NCI-H69 (cell line): Measurements from ENCODE around the gene RAB9A.

Experiments
- DNase-seq: peaks from one replicate; lab custom pipeline; 2025; lab: John Stamatoyannopoulos, UW

Gene RAB9A

DNA sequence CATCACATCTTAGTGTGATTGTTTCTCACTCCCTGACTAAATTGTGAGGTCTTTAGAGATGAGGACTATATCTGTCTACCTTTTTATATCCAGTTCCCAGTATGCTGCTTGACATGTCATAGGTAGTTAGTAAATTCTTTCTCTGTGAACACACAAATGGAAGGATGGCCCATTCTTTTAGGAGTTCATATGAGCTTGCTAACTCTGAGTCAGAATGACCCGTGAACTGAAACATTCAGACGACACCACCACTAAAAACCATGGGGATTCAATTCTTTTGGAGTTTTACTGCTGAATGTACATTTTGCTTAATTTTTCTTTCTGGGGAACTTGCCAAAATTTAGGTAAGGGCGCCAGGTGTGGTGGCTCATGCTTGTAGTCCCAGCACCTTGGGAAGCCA, 59.6 kb downstream of the RAB9A start:
- DNase-seq: no peak

DNA sequence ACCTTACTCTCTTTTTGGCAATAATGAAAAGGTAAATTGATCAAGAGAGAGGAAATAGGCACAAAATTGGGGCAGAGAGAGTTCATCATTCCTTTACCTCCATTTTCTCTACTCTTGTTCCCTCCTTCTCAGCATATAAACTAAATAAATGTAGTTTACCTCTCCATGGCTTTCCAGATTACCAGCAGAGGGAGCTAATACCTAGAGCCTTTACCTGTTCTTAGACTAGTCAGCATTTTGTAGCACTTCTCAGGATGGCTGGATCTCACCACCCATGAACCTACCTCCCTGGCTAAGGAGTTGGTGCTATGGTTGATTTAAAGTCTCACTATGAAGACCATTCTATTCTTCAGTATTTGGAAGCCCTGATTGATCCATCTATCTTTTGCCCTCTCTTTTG, 61.3 kb downstream of the RAB9A start:
- peak; percentile 67 for DNase-seq

DNA sequence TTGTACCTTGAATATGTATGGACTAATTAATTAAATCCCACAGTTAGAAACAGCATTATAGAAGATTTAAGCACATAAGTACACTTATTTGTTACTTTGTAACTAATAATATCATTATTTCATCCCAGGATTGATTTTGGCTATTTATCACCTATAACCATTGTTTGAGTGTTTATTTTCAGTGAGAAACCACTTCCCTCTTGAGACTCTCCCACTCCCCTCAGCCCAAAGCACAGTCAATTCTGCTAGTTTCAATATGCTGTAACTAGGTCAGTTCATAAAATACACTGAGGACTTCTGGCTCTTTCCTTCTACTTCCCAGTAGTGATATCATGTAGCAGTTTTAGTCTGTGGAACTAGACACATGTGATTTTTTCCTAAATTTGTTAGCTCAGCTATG, 61.9 kb downstream of the RAB9A start:
- no peak for DNase-seq

GRCh38 chrX:13752141-13752540, 63.2 kb downstream of the RAB9A start:
- DNase-seq: no peak

DNA sequence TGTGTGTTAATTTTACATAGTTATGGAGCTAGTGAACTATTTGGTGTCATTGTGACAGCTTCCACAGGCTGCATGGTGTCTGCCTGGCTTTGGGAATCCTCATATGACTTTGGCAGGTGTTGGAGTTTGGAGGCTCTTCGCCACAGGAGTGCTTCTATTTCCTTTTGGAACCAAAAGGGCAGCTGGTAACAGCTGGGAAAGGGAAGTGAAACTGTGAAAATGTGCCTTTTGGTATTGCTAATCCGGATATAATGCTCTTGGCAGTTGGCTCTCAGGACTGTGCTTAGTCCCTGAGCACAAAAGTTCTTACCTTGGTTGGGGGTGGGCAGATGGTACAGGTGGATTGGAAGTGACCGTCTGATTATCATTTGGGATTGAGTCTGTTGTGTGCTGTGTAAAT, 63.7 kb downstream of the RAB9A start:
- no peak for DNase-seq

GRCh38 chrX:13754765-13755164, 65.8 kb downstream of the RAB9A start:
- DNase-seq: no peak

GRCh38 chrX:13755254-13755653, 66.3 kb downstream of the RAB9A start:
- DNase-seq: no peak

GRCh38 chrX:13756381-13756780, 67.5 kb downstream of the RAB9A start:
- no peak for DNase-seq

DNA sequence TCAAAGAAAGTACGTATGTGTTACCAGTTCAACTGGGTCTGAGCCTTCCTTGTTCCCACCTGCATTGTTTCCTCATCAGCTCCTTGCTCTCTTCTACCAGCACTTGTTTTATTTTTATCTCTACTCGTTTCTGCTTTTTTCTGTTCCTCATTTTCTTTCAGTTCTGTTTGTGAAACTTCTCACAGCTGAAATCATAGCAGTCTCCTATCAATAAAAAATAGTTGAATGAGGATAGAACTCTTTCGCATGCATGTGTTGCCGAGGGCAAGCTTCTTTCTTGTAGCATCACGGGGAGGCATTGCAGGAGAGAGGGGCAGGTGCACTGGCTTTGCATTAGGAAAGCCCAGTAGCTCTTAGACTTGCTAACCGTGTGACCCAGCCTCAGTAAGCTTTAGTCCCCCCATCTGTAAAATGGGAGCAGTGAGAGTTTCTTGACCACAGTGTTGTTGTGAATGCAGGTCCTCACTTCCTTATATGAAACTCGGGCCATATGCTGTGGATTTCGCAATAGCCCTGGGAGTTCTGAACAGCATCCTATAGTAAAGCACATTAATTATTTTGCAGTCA, 70.3 kb downstream of the RAB9A start:
- peak; percentile 17 for DNase-seq
